Activated B cell treated with CpG ODN at 0.5 μM for 24 hours (primary cell): Measurements from ENCODE around the gene DSCAML1. TPM values are rescaled to one million over a fixed set of nuclear protein-coding genes. Genes with fewer than 3 reads are reported as not detected.

Experiments
- ATAC-seq: fragments of 200-7000 bp; cut with Tn5 transposase; one replicate; pipeline ENCODE4 v1.10.0; 2021; ENCODE audit warnings: low read depth, mild to moderate bottlenecking, moderate library complexity
- CTCF ChIA-PET: fragments of 350-600 bp; sonication (Branson Sonifier 250); formaldehyde crosslinking; loops from one replicate; lab custom pipeline; 2021; ENCODE audit warnings: antibody characterized with exemption; lab: Charles Lee
- POLR2A ChIA-PET: fragments of 350-600 bp; sonication (Branson Sonifier 250); formaldehyde crosslinking; loops from one replicate; lab custom pipeline; 2021; ENCODE audit warnings: antibody characterized with exemption; lab: Charles Lee
- DNase-seq: peaks from one replicate; pipeline ENCODE4 v3.0.0; 2022
- H3K27ac Mint-ChIP-seq: one replicate; pipeline ENCODE4 v1.8.0; 2020; ENCODE audit warnings: mixed read lengths
- H3K27me3 Mint-ChIP-seq: one replicate; pipeline ENCODE4 v1.8.0; 2021; ENCODE audit warnings: mixed read lengths
- H3K36me3 Mint-ChIP-seq: one replicate; pipeline ENCODE4 v1.8.0; 2021; ENCODE audit warnings: low read depth, mixed read lengths
- H3K4me1 Mint-ChIP-seq: one replicate; pipeline ENCODE4 v1.8.0; 2021; ENCODE audit warnings: mixed read lengths
- H3K4me3 Mint-ChIP-seq: one replicate; pipeline ENCODE4 v1.8.0; 2020; ENCODE audit warnings: mild to moderate bottlenecking, mixed read lengths
- H3K9me3 Mint-ChIP-seq: one replicate; pipeline ENCODE4 v1.8.0; 2020; ENCODE audit warnings: mixed read lengths
- intact Hi-C: fragments of 100-400 bp; cut with micrococcal nuclease; formaldehyde crosslinking; loops from one replicate; pipeline ENCODE4 v1.15.1; 2024
- total RNA-seq: library from RNA; stranded (reverse); gene quantifications from 2 replicates; pipeline ENCODE4 v1.2.3, GENCODE V29; 2022
- TF ChIP-seq, protein P1 (sequence below): fragments of 200-600 bp; IDR thresholded peaks from one replicate; pipeline ENCODE4 v1.8.0; 2022; ENCODE audit warnings: antibody characterized with exemption, mild to moderate bottlenecking

Gene DSCAML1
- total RNA-seq, 1 donor from 2014 or later = 3.6 TPM

- POLR2A ChIA-PET = no interaction called here
- Mint-ChIP-seq H3K27me3 (peaks cover 5% of the 10 kb centered on the region), H3K4me1 (no peaks in the 10 kb centered on the region), H3K9me3 (no peaks in the 10 kb centered on the region), H3K27ac (no peak overlapping the region), H3K36me3 (no peaks in the 10 kb centered on the region), H3K4me3 (no peak overlapping the region)
- DNase-seq (no peak), ATAC-seq (no peak)
- TF ChIP-seq, protein P1, sequence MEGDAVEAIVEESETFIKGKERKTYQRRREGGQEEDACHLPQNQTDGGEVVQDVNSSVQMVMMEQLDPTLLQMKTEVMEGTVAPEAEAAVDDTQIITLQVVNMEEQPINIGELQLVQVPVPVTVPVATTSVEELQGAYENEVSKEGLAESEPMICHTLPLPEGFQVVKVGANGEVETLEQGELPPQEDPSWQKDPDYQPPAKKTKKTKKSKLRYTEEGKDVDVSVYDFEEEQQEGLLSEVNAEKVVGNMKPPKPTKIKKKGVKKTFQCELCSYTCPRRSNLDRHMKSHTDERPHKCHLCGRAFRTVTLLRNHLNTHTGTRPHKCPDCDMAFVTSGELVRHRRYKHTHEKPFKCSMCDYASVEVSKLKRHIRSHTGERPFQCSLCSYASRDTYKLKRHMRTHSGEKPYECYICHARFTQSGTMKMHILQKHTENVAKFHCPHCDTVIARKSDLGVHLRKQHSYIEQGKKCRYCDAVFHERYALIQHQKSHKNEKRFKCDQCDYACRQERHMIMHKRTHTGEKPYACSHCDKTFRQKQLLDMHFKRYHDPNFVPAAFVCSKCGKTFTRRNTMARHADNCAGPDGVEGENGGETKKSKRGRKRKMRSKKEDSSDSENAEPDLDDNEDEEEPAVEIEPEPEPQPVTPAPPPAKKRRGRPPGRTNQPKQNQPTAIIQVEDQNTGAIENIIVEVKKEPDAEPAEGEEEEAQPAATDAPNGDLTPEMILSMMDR = no peak
- intact Hi-C loops = no loop called here
- CTCF ChIA-PET = no interaction called here
These were observed 247.6 kb downstream of the DSCAML1 start for GRCh38 chr11:117549417-117549816.

- DNase-seq (no peak), ATAC-seq (no peak)
- no peaks in the 10 kb centered on the region for H3K4me1 Mint-ChIP-seq
- intact Hi-C loops = no loop called here
- H3K36me3 Mint-ChIP-seq = no peaks in the 10 kb centered on the region
- TF ChIP-seq, protein P1 = no peak
- peaks cover 5% of the 10 kb centered on the region for H3K27me3 Mint-ChIP-seq
- ChIA-PET POLR2A (no interaction called here), CTCF (no interaction called here)
- H3K9me3 Mint-ChIP-seq = no peaks in the 10 kb centered on the region
- no peak overlapping the region for H3K27ac Mint-ChIP-seq
- no peak overlapping the region for H3K4me3 Mint-ChIP-seq
These were observed 248.1 kb downstream of the DSCAML1 start for GRCh38 chr11:117548876-117549275.

DNA sequence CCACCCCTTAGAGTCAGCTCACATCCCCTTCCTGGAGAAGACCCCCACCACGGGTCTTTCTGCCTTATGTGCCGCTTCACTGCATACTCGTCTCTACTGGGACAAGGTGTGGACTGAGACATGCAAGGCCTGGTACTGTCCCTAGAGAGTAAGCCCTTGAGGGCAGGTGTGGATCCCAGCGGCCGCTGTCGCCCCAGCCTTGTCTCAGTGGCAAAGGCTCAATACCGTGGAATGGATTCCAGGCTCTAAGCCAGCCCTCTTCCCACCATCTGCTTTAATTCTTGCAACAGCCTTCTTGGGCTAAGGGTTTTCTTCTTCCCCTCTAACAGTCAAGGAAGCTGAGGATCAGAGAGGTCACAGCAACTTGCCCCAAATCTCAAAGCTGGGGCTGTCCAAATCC lies 249.1 kb downstream of the DSCAML1 start:
- DNase-seq (no peak), ATAC-seq (no peak)
- H3K27ac Mint-ChIP-seq = no peak overlapping the region
- intact Hi-C loops = no loop called here
- TF ChIP-seq, protein P1 = no peak
- no peaks in the 10 kb centered on the region for H3K9me3 Mint-ChIP-seq
- H3K36me3 Mint-ChIP-seq = no peaks in the 10 kb centered on the region
- H3K4me1 Mint-ChIP-seq = no peaks in the 10 kb centered on the region
- CTCF ChIA-PET = no interaction called here
- POLR2A ChIA-PET = no interaction called here
- no peak overlapping the region for H3K4me3 Mint-ChIP-seq
- peaks cover 5% of the 10 kb centered on the region for H3K27me3 Mint-ChIP-seq

GRCh38 chr11:117547195-117547850 lies 249.7 kb downstream of the DSCAML1 start:
- ATAC-seq (no peak), DNase-seq (no peak)
- TF ChIP-seq, protein P1 = no peak
- POLR2A ChIA-PET = no interaction called here
- no peaks in the 10 kb centered on the region for H3K4me1 Mint-ChIP-seq
- no peak overlapping the region for H3K27ac Mint-ChIP-seq
- H3K36me3 Mint-ChIP-seq = no peaks in the 10 kb centered on the region
- intact Hi-C loops = no loop called here
- peaks cover 5% of the 10 kb centered on the region for H3K27me3 Mint-ChIP-seq
- H3K9me3 Mint-ChIP-seq = no peaks in the 10 kb centered on the region
- CTCF ChIA-PET = no interaction called here
- H3K4me3 Mint-ChIP-seq = no peak overlapping the region

DNA sequence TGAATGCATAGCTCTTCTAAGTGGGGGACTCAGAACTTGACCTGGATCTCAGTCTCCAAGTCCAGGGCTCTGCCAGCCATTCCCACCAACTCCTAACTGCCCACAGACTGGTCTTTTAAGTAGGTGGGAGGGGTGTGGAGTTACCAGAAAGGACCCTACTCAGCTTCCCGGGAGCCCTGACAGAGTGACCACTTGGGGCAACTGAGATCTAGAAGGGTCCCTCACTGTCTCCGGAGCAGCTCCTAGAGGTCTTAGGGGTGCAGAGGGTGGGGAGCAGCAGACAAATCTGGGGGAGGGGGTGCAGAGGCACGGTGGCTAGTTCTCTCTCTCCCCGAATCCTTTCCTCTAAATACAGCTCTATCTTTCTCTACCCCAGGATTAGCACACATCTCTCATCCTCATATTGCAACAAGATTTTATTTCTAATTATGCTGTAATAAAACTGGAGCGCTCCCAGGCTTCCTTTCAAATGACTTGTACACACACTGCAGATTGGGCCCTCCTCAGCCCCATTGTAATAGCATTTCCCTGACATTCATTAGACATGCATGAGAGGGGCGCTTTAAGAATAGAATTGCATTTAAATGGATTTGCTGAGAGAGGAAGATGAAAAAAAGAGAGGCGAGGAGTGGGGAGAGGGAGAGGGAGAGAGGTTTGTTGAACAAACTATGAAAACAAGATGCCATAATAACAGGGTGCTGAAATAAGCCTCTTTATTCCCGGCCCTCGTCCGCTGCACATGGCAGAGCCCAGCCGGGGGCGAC lies 250.4 kb downstream of the DSCAML1 start:
- TF ChIP-seq, protein P1 = no peak
- no peak overlapping the region for H3K27ac Mint-ChIP-seq
- no peaks in the 10 kb centered on the region for H3K4me1 Mint-ChIP-seq
- DNase-seq (no peak), ATAC-seq (no peak)
- intact Hi-C loops = no loop called here
- H3K36me3 Mint-ChIP-seq = no peaks in the 10 kb centered on the region
- H3K4me3 Mint-ChIP-seq = no peak overlapping the region
- ChIA-PET CTCF (no interaction called here), POLR2A (no interaction called here)
- peaks cover 6% of the 10 kb centered on the region for H3K27me3 Mint-ChIP-seq
- no peaks in the 10 kb centered on the region for H3K9me3 Mint-ChIP-seq
